Measurements from ENCODE around the gene KCTD13.

The KCTD13 gene

DNA sequence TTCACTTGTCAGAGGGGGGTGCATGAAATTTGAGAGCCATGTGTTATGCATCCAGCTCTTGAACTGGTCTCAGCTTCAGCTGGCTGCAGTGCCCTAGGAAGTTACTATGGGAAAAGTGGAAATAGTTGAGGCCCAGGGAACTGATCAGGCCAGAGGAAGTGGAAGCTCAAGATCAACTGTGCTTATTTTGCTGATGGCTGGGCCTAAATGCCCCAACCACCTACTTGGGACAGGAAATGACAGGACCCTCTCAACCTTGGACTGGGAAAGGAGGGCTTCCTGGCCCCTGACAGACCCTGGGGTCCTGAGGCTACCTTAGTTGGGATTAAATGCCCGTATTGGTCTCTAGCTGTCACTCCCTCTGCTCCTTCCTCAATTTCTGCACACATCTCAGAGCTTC is 46.5 kb upstream of the KCTD13 start:
- TF ChIP-seq, protein P1, sequence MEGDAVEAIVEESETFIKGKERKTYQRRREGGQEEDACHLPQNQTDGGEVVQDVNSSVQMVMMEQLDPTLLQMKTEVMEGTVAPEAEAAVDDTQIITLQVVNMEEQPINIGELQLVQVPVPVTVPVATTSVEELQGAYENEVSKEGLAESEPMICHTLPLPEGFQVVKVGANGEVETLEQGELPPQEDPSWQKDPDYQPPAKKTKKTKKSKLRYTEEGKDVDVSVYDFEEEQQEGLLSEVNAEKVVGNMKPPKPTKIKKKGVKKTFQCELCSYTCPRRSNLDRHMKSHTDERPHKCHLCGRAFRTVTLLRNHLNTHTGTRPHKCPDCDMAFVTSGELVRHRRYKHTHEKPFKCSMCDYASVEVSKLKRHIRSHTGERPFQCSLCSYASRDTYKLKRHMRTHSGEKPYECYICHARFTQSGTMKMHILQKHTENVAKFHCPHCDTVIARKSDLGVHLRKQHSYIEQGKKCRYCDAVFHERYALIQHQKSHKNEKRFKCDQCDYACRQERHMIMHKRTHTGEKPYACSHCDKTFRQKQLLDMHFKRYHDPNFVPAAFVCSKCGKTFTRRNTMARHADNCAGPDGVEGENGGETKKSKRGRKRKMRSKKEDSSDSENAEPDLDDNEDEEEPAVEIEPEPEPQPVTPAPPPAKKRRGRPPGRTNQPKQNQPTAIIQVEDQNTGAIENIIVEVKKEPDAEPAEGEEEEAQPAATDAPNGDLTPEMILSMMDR (IDR thresholded peaks at IDR 0.05; ENCODE audit: unreplicated experiment in 3 of 3) = no peak
- H3K4me3 Mint-ChIP-seq = peak overlapping the region in 1 of 3 experiments; percentile 96
- peaks cover 43% of the 10 kb centered on the region for H3K36me3 Mint-ChIP-seq (ENCODE audit: low read depth)
- H3K4me1 Mint-ChIP-seq = peaks cover 27% of the 10 kb centered on the region
- H3K27me3 Mint-ChIP-seq (ENCODE audit: low read depth) = no peaks in the 10 kb centered on the region
- no peak overlapping the region for H3K27ac Mint-ChIP-seq
- peaks cover 5% of the 10 kb centered on the region for H3K9me3 Mint-ChIP-seq

DNA sequence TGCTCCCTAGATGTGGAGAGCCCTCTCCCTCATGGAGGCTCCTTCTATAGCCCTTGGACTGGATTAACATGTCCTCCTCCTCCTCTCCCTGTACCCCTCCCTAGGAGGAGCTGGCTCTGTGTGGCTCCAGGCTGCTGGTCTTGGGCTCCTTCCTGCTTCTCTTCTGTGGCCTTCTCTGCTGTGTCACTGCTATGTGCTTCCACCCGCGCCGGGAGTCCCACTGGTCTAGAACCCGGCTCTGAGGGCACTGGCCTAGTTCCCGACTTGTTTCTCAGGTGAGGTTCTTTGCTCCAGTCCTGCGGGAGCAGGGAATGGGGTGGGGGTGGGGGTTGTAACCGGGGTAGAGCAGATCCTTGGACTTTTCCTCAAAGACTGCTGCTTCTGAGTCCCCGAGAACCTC is 45.3 kb upstream of the KCTD13 start:
- peaks cover 17% of the 10 kb centered on the region for H3K4me1 Mint-ChIP-seq
- H3K27ac Mint-ChIP-seq = peak overlapping the region in 1 of 3 experiments; percentile 34
- peaks cover 5% of the 10 kb centered on the region for H3K9me3 Mint-ChIP-seq
- no peak overlapping the region for H3K4me3 Mint-ChIP-seq
- no peaks in the 10 kb centered on the region for H3K27me3 Mint-ChIP-seq (ENCODE audit: low read depth)
- H3K36me3 Mint-ChIP-seq (ENCODE audit: low read depth) = peaks cover 43% of the 10 kb centered on the region
- TF ChIP-seq, protein P1 (IDR thresholded peaks at IDR 0.05; ENCODE audit: unreplicated experiment in 3 of 3) = no peak

DNA sequence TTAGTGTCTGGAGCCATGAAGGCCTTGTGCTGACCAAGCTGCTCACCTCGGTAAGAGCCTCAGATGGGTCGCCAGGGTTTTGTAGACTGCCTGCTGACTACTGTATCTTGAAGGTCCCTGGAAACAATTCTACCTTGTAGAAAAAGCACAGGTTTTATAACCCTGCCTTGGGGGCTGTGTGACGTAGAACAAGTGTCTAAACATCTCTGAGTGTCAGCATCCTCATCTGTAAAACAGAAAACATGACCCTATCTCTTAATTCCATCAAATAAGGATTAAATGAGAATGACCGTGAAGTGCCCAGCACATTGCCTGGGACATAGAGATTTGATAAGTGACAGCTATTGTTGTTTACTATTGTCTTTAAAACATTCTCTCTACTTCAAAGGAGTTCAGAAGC is 42.2 kb upstream of the KCTD13 start:
- Mint-ChIP-seq H3K4me3 (no peak overlapping the region), H3K27me3 (ENCODE audit: low read depth) (no peaks in the 10 kb centered on the region), H3K27ac (no peak overlapping the region), H3K4me1 (no peaks in the 10 kb centered on the region), H3K36me3 (ENCODE audit: low read depth) (peaks cover 51% of the 10 kb centered on the region), H3K9me3 (peaks cover 4% of the 10 kb centered on the region)
- TF ChIP-seq, protein P1 (IDR thresholded peaks at IDR 0.05; ENCODE audit: unreplicated experiment in 3 of 3) = no peak

DNA sequence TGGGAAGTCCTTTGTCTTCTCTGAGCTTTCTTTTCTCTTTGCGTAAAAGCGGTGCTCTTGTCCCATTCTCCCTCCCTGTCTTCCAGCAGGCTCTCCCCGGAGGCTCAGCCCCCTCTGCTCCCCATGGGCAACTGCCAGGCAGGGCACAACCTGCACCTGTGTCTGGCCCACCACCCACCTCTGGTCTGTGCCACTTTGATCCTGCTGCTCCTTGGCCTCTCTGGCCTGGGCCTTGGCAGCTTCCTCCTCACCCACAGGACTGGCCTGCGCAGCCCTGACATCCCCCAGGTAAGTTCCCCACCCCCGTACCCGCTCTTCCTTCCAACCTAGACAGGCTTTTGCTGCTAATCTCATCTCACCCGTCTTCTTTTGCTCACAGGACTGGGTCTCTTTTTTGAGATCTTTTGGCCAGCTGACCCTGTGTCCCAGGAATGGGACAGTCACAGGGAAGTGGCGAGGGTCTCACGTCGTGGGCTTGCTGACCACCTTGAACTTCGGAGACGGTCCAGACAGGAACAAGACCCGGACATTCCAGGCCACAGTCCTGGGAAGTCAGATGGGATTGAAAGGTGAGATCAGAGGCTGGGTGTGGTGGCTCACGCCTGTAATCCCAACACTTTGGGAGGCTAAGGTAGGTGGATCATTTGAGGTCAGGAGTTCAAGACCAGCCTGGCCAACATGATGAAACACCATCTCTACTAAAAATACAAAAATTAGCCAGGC is 37.2 kb upstream of the KCTD13 start:
- Mint-ChIP-seq H3K4me3 (peak overlapping the region; percentile 92 to 97 (median 94)), H3K27ac (peak overlapping the region; percentile 96 to 99 (median 97)), H3K27me3 (ENCODE audit: low read depth) (no peaks in the 10 kb centered on the region), H3K9me3 (no peaks in the 10 kb centered on the region), H3K36me3 (ENCODE audit: low read depth) (peaks cover 22% of the 10 kb centered on the region), H3K4me1 (peaks cover 12% of the 10 kb centered on the region)
- TF ChIP-seq, protein P1 (IDR thresholded peaks at IDR 0.05; ENCODE audit: unreplicated experiment in 3 of 3) = no peak

DNA sequence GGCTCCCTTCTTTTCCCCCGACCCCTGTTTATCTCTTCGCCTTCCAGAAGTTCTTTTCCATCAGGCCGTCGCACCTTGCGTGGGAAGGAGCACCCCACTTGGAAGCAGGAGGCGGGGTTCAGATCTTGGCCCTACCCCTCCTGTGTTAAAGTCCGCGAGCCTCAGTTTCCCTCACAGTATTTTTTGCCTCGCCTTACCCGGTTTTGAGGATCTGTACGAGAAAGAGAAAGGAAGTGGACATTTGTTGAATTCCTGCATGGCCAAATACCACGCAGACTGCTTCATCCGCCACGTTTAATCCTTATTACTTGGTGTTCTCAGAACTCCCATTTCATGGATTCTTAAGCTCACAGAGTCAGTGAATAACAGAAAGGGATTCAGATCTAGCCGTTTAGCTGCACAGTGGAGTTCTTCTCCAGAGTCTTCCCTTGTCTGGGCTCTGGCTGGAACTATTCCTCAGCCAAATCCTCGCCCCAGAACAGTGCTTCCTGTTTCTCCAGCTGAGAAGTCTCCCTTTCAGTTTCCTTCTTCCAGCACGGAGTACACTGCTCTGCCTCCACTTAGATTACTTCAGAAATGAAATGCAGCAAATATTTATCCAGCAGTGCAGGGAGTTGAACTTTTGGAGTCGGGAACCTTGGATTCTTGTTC is 36.4 kb upstream of the KCTD13 start:
- Mint-ChIP-seq H3K27ac (peak overlapping the region; percentile 96 to 99 (median 97)), H3K27me3 (ENCODE audit: low read depth) (no peaks in the 10 kb centered on the region), H3K9me3 (no peaks in the 10 kb centered on the region), H3K4me1 (peaks cover 12% of the 10 kb centered on the region), H3K4me3 (peak overlapping the region; percentile 92 to 97 (median 94)), H3K36me3 (ENCODE audit: low read depth) (peaks cover 18% of the 10 kb centered on the region)
- TF ChIP-seq, protein P1 (IDR thresholded peaks at IDR 0.05; ENCODE audit: unreplicated experiment in 3 of 3) = no peak

All from nephron (organoid).